NCI-H187 treated with DMSO at 0.1 percent for 48 hours (cell line): Measurements from ENCODE around the gene PHOX2A.
"Not testable (repeated sequence)": the region's sequence is repeated elsewhere in the genome, so short reads cannot be mapped to it uniquely, and the experiment has no call there.

ENCODE experiments used
- DNase-seq: peaks from one replicate; lab custom pipeline; 2025; lab: John Stamatoyannopoulos, UW

Gene PHOX2A

GRCh38 chr11:72244060-72244360 lies at the start of gene PHOX2A:
PHOX2A (minus strand) TSS chr11:72244176; CDS start chr11:72244004, 172 bp downstream.
- DNase-seq, result no peak

- DNase-seq, result no peak
Observed at GRCh38 chr11:72293391-72293790, 49.4 kb upstream of the PHOX2A start.

- DNase-seq, result no peak
Observed at GRCh38 chr11:72292106-72292785, 48.3 kb upstream of the PHOX2A start.

- not testable (repeated sequence) for DNase-seq
Observed at GRCh38 chr11:72290741-72291140, 46.8 kb upstream of the PHOX2A start.

- no peak for DNase-seq
Observed at GRCh38 chr11:72287293-72287692, 43.3 kb upstream of the PHOX2A start.

- DNase-seq, result no peak
Observed at GRCh38 chr11:72283947-72284346, 40.0 kb upstream of the PHOX2A start.

GRCh38 chr11:72280726-72281315 lies 36.8 kb upstream of the PHOX2A start:
- no peak for DNase-seq

GRCh38 chr11:72280037-72280436 lies 36.1 kb upstream of the PHOX2A start:
- no peak for DNase-seq

GRCh38 chr11:72278905-72279304 lies 34.9 kb upstream of the PHOX2A start:
- DNase-seq, result no peak

GRCh38 chr11:72274435-72274834 lies 30.5 kb upstream of the PHOX2A start:
- no peak for DNase-seq

GRCh38 chr11:72271980-72272379 lies 28.0 kb upstream of the PHOX2A start:
- no peak for DNase-seq

- no peak for DNase-seq
Observed at GRCh38 chr11:72267956-72268617, 24.1 kb upstream of the PHOX2A start.

GRCh38 chr11:72266960-72267359 lies 23.0 kb upstream of the PHOX2A start:
- DNase-seq, result not testable (repeated sequence)

- DNase-seq, result no peak
Observed at GRCh38 chr11:72265951-72266350, 22.0 kb upstream of the PHOX2A start.

GRCh38 chr11:72263361-72263760 lies 19.4 kb upstream of the PHOX2A start:
- DNase-seq, result no peak

- DNase-seq, result no peak
Observed at GRCh38 chr11:72260574-72260973, 16.6 kb upstream of the PHOX2A start.

- no peak for DNase-seq
Observed at GRCh38 chr11:72259490-72259889, 15.5 kb upstream of the PHOX2A start.

- DNase-seq, result no peak
Observed at GRCh38 chr11:72257570-72257969, 13.6 kb upstream of the PHOX2A start.

GRCh38 chr11:72254299-72254993 lies 10.5 kb upstream of the PHOX2A start:
- no peak for DNase-seq

GRCh38 chr11:72253392-72253791 lies 9.4 kb upstream of the PHOX2A start:
- no peak for DNase-seq

GRCh38 chr11:72251614-72252013 lies 7.6 kb upstream of the PHOX2A start:
- DNase-seq, result no peak

- DNase-seq, result no peak
Observed at GRCh38 chr11:72250661-72251464, 6.9 kb upstream of the PHOX2A start.
